Nephron (organoid): ENCODE results near the gene CENPT.
"Not testable (repeated sequence)": the region's sequence is repeated elsewhere in the genome, so short reads cannot be mapped to it uniquely, and the experiment has no call there.

Experiments
- H3K27ac Mint-ChIP-seq, 3 experiments: 2 replicates each; pipeline ENCODE4 v1.8.0; 2020; ENCODE audit warnings: mixed read lengths in 3 of 3, mild to moderate bottlenecking in 2 of 3, moderate library complexity in 1 of 3
- H3K27me3 Mint-ChIP-seq: 2 replicates; pipeline ENCODE4 v1.8.0; 2021; ENCODE audit warnings: low read depth, mild to moderate bottlenecking, moderate library complexity, mixed read lengths
- H3K36me3 Mint-ChIP-seq: 2 replicates; pipeline ENCODE4 v1.8.0; 2020; ENCODE audit warnings: low read depth, mixed read lengths
- H3K4me1 Mint-ChIP-seq: 2 replicates; pipeline ENCODE4 v1.8.0; 2020; ENCODE audit warnings: mixed read lengths
- H3K4me3 Mint-ChIP-seq, 3 experiments: 2 replicates each; pipeline ENCODE4 v1.8.0; 2020; ENCODE audit warnings: mild to moderate bottlenecking in 3 of 3, mixed read lengths in 3 of 3, moderate library complexity in 2 of 3
- H3K9me3 Mint-ChIP-seq: 2 replicates; pipeline ENCODE4 v1.8.0; 2020; ENCODE audit warnings: mixed read lengths
- CTCF ChIP-seq, 3 experiments: fragments of 200-600 bp; sonication (generic); IDR thresholded peaks; one replicate each; pipeline ENCODE4 v1.5.0; 2021; ENCODE audit warnings: antibody characterized with exemption in 3 of 3; ENCODE audit not compliant: unreplicated experiment in 3 of 3

Gene CENPT

GRCh38 chr16:67837811-67838210 is 9.7 kb downstream of the CENPT start:
- H3K9me3 Mint-ChIP-seq: no peaks in the 10 kb centered on the region
- no peak for TF ChIP-seq CTCF (IDR thresholded peaks at IDR 0.05; ENCODE audit: unreplicated experiment in 3 of 3)
- H3K27me3 Mint-ChIP-seq: no peaks in the 10 kb centered on the region
- H3K27ac Mint-ChIP-seq: peak overlapping the region in 1 of 3 experiments; percentile 14
- peaks cover 15% of the 10 kb centered on the region for H3K4me1 Mint-ChIP-seq
- H3K4me3 Mint-ChIP-seq: peak overlapping the region in 1 of 3 experiments; percentile 11
- H3K36me3 Mint-ChIP-seq: no peaks in the 10 kb centered on the region

- not testable (repeated sequence) for H3K4me3 Mint-ChIP-seq, H3K36me3 Mint-ChIP-seq, H3K9me3 Mint-ChIP-seq, H3K27ac Mint-ChIP-seq, H3K27me3 Mint-ChIP-seq
- peaks cover 19% of the 10 kb centered on the region for H3K4me1 Mint-ChIP-seq
Measured at GRCh38 chr16:67837190-67837589, 10.3 kb downstream of the CENPT start.

GRCh38 chr16:67834242-67834614 is 13.3 kb downstream of the CENPT start:
- Mint-ChIP-seq H3K9me3 (no peaks in the 10 kb centered on the region), H3K36me3 (peaks cover 13% of the 10 kb centered on the region), H3K27ac (peak overlapping the region in 2 of 3 experiments; percentile 41 to 85), H3K27me3 (no peaks in the 10 kb centered on the region), H3K4me1 (peaks cover 13% of the 10 kb centered on the region), H3K4me3 (peak overlapping the region; percentile 90 to 98 (median 94))
- no peak for TF ChIP-seq CTCF (IDR thresholded peaks at IDR 0.05; ENCODE audit: unreplicated experiment in 3 of 3)

- H3K9me3 Mint-ChIP-seq: no peaks in the 10 kb centered on the region
- no peak for TF ChIP-seq CTCF (IDR thresholded peaks at IDR 0.05; ENCODE audit: unreplicated experiment in 3 of 3)
Measured at GRCh38 chr16:67833415-67834241, 13.9 kb downstream of the CENPT start.

GRCh38 chr16:67833030-67833414 is 14.5 kb downstream of the CENPT start:
- Mint-ChIP-seq H3K4me1 (peaks cover 13% of the 10 kb centered on the region), H3K27ac (peak overlapping the region in 1 of 3 experiments; percentile 43), H3K36me3 (peaks cover 17% of the 10 kb centered on the region), H3K9me3 (no peaks in the 10 kb centered on the region), H3K4me3 (peak overlapping the region; percentile 90 to 98 (median 94)), H3K27me3 (no peaks in the 10 kb centered on the region)
- TF ChIP-seq CTCF (IDR thresholded peaks at IDR 0.05; ENCODE audit: unreplicated experiment in 3 of 3): no peak

More at GRCh38 chr16:67833415-67834241, 13.9 kb downstream of the CENPT start:
- Mint-ChIP-seq H3K27me3 (no peaks in the 10 kb centered on the region), H3K36me3 (peaks cover 17% of the 10 kb centered on the region), H3K27ac (peak overlapping the region; percentile 41 to 85 (median 70)), H3K4me3 (peak overlapping the region; percentile 90 to 98 (median 94)), H3K4me1 (peaks cover 13% of the 10 kb centered on the region)

- peaks cover 8% of the 10 kb centered on the region for H3K4me1 Mint-ChIP-seq
- TF ChIP-seq CTCF (IDR thresholded peaks at IDR 0.05; ENCODE audit: unreplicated experiment in 3 of 3): no peak
- H3K9me3 Mint-ChIP-seq: no peaks in the 10 kb centered on the region
- peaks cover 29% of the 10 kb centered on the region for H3K36me3 Mint-ChIP-seq
- H3K4me3 Mint-ChIP-seq: no peak overlapping the region
- no peaks in the 10 kb centered on the region for H3K27me3 Mint-ChIP-seq
- H3K27ac Mint-ChIP-seq: no peak overlapping the region
Measured at GRCh38 chr16:67828651-67829050, 18.8 kb downstream of the CENPT start.
